NCI-H524 (cell line): ENCODE data around the gene FTCD.
A peak's percentile ranks its signal among the peaks of the same experiment; 100 is the strongest.
"Not testable (repeated sequence)": the region's sequence is repeated elsewhere in the genome, so short reads cannot be mapped to it uniquely, and the experiment has no call there.

Experiments used
- DNase-seq, 2 experiments: peaks; one replicate each; lab custom pipeline; 2025; lab: John Stamatoyannopoulos, UW

Gene FTCD

DNA sequence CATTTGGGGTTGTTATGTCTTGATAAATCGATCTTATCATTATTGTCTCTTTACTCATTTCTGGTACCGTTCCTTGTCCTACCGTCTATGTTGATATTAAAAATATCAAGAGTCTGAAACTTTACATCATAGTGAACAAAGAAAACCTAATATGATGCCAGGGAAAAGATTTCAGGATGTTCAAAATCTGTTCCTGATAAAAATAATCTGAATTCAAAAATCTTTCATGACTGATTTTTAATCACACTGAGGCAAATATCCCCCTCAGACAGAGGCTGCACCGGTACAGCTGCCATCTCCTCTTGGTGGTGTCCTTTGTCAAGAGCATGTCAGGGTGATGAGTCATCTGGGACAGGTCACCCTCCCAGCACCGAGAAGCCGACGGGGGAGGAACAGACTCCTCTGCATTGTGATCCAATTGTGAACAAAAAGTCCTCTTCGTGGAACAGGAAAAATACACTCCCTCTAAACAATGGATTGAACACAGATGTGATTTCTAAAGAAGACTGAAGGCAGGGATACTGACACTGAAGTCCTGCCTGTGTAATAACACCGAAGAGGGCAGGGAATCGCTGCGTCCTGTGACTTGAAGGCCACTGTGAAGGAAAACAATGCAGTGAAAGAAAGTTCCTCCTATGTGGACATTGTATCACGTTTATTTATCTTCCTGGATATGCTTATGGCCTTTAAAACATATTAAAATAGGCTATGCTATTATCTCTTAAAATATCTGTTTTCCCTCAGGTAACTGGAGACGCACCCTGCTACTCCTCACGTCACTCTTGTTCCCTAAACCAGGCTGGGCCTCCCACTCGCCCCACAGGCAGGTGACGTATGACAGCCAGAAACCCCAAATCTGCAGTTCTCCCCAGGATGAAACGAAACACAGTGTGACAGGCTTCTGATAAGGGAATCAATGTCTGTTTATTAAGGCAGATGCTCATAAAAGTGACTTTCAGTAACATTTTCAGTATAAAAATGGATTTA, 33.1 kb upstream of the FTCD start:
- DNase-seq: peak in 1 of 2 experiments; percentile 36

DNA sequence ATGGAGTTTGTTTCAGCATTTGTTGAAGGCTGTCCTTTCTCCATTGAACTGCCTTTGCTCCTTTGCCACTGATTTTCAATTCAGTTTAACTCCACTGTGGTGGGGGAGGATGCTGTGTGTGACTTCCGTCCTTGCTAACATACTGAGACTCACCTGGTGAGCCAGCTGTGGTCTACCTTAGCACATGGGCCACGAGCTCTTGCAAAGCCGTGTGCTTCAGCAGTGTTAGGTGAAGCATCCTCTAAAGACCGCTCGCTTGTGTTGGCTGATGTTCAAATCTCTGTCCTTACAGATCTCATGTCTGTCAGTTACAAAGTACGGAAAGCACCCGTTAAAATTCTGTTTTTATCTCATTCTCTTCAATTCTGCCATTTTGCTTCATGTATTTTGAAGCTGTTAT, 32.4 kb upstream of the FTCD start:
- DNase-seq: no peak

DNA sequence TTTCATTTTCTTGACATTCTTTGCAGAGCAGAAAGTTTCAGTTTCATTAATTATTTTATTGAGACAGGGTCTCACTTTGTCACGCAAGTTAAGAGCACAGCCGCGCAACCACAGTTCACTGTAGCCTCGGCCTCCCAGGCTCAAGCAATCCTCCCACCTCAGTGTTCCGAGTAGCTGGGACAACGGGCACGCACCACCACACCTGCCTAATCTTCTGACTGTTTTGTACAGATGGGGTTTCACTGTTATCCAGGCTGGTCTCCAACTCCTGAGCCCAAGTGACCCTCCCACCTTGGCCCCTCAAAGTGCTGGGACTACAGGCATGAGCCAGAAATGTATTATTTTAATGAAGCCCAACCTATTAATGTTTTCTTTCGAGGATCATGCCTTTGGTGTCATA, 31.9 kb upstream of the FTCD start:
- DNase-seq: no peak

DNA sequence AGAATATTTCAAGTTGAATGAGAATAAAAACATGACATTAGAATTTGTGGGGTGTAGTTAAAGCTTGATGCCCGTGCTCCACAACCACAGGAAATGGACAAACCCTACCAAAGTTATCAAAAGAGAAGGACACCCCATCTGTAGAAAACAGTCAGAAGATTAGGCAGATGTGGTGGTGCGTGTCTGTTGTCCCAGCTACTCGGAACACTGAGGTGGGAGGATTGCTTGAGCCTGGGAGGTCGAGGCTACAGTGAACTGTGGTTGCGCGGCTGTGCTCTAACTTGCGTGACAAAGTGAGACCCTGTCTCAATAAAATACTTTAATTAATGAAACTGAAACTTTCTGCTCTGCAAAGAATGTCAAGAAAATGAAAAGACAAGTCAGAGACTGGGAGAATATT, 30.3 kb upstream of the FTCD start:
- DNase-seq: no peak

DNA sequence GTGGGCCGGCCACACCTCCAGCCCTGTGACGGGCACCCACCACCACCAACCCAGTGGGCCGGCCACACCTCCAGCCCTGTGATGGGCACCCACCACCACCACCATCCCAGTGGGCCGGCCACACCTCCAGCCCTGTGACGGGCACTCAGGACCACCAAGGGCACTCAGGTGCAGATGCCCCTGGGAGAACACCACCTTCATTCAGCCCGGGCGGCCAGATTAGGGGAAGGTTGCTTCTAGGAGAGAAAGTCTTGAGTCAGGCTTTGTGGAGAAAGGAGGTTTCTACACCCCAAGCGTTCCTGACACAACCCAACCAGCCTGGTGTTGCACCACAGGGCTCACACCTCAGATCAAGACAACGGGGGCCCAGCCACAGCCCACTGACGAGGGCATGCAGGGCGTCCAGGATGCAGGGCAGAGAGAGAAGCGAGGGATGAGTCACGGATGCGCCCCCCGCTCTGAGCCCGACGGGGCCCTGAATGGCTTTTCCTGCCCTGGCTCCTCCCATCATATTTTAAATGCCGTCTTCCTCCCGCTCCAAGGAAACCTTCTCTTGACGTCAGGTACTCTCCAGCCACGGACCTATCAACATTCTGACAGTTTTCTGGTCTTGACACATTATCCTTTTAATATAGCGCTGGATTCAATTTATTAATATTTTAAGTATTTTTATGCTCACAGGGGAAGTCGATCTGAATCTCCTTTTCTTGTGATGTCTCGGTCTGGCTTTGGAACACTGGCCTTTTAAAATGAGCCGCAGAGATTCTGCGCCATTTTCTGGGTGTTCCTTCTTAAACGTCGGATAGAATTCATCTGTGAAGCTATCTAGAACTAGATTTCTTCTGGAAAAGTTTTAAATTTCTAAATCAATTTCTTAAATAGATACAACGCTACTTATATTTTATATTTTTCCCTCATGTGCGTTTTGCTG, 29.5 kb upstream of the FTCD start:
- DNase-seq: peak in 1 of 2 experiments; percentile 54

DNA sequence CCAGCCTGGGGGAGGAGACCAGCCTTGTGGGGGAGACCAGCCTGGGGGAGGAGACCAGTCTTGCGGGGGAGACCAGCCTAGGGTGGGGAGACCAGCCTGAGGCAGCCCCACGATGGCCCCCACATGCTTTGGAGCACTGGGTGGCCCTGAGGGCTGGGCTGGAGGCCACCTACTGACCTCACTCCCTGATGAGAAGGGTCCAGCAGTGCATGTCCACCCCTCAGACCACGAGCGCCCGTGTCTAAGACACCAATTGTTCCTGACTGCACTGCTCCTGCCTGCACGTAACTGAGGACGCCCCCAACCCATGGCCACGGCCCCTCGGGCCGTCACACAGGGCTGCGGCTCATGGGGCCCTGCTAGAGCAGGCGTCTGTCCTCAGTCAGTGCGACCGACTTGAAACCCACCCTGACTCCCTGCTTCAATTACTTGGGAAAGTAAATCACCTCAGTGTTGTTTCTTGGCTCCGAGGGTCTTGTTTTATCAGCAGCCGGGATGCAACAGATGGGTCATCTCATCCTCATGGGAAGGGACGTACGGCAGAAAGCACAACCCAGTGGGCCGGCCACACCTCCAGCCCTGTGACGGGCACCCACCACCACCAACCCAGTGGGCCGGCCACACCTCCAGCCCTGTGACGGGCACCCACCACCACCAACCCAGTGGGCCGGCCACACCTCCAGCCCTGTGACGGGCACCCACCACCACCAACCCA, 28.7 kb upstream of the FTCD start, which contains the start of gene SPATC1L:
Gene SPATC1L (minus strand): TSS at position 550 of the 715 bp plus-strand sequence. CDS start 1,643 bp downstream, outside the sequence.
- peak in 1 of 2 experiments; percentile 51 for DNase-seq

DNA sequence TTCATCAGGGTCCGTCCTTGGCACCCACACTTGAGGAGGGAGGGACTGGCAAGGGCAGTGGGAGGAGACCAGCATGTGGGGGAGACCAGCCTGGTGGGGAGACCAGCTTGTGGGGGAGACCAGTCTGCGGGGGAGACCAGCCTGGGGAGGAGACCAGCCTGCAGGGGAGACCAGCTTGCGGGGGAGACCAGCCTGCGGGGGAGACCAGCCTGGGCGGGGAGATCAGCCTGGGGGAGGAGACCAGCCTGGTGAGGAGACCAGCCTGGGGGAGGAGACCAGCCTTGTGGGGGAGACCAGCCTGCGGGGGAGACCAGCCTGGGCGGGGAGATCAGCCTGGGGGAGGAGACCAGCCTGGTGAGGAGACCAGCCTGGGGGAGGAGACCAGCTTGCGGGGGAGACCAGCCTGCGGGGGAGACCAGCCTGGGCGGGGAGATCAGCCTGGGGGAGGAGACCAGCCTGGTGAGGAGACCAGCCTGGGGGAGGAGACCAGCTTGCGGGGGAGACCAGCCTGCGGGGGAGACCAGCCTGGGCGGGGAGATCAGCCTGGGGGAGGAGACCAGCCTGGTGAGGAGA, 28.0 kb upstream of the FTCD start:
- not testable (repeated sequence) for DNase-seq

DNA sequence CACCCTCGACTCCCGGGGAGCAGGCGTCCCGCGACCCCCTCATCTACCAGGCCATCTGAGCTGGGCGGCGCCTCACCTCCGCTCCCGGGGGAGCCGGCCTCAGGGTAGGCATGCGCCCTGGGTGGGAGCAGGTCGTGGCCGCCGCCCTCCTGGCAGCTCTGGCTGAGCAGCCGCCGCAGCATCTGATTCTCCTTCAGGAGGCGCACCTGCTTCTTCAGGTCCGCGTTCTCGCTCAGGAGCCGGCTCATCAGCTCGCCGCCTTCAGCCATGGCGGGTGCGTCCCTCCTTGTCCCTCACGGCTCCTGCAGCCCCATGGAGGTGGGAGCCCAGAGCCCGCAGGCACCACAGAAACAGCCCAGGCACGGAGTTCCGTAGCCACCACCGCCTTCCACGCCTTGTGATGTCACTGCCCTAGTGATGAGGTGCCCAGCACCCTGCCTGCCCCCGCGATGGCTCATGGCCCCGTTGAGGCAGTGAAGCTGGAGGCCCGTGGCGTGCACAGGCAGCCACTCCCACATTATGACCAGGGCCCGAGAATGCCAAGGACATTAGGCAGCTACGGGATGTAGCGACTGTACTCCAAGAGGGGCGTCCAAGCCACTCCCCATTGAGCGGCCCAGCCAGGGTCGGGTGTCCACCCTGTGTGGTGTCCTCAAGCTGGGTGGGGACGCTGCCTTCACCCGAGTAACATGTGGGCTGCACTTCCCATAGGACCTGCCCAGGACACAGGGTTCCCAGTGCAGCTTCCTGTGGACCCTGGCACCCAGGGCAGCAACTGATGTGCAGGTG, 27.4 kb upstream of the FTCD start:
- no peak for DNase-seq

DNA sequence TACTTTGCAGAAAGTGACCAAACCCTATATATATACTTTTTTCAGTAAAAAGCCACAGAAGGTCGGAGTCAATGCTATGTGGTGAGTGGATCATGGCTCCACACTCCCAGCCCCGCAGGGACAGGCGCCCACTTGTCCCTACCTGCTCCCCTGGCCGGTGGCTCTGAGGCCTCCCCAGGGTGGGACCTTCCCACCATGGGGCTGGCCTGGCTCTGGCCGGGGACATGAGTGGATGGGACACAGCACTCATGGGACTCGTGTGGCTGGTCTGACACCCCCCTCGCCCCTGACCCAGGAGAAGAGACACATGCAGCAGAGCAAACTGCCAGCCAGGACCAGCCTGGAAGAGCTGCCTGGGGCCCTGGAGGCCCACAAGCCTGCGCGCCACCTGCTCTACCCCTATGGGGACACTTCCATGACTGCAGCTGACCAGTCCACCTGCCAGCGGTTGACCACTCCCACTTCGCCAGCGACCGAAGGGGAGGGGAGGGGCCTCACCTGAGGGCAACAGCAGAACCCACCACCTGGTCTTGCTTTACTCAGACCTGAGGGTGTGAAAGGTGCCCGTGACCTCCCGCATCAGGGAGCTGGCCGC, 26.7 kb upstream of the FTCD start:
- DNase-seq: no peak

DNA sequence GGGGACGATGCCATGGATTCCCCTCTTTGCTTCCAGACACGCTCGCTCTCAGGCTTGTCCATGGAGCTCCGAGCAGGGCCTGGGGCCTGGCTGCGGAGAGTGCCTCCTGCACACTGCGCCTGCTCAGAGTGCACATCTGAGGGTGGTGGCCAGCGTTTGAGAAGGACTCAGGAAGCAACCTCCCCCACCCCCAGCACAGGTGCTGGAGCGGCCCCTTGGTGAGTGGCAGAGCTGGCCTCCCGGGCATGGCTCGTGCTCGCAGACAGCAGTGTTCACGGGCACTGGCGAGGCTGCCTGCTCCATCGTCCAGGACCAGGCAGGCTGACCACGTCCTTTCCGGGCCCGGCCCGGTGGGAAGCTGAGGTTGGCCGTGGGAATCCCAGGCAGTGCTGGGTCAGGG, 26.1 kb upstream of the FTCD start:
- no peak for DNase-seq

DNA sequence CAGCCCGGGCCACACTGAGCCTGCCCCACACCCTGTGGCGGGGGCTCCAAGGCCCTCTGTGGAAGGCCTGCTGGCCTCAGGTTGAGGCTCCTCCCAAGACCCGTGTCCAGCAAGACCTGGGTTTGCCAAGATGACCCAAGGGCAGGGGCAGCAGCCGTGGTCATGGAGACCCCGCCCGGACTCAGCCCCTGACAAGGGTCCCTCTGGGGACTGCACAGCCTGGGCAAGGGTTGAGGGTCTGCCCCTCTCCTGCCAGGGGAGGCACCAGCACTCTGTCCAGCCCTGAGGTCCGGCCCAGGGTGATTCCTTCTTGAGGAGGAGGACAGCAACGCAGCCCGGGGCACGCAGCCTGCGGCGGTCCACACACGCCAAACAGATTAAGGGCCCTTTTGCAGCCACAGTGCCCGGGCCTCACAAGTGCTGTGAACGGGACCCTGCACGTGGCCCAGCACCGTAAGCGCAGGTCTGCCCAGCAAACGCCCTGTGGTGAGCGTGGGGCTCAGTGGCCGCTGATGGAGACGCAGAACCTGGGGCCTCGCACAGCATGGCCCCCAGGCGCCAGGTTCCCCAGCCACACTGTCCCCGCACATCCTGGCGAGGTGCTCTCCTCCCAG, 25.5 kb upstream of the FTCD start:
- DNase-seq: no peak

DNA sequence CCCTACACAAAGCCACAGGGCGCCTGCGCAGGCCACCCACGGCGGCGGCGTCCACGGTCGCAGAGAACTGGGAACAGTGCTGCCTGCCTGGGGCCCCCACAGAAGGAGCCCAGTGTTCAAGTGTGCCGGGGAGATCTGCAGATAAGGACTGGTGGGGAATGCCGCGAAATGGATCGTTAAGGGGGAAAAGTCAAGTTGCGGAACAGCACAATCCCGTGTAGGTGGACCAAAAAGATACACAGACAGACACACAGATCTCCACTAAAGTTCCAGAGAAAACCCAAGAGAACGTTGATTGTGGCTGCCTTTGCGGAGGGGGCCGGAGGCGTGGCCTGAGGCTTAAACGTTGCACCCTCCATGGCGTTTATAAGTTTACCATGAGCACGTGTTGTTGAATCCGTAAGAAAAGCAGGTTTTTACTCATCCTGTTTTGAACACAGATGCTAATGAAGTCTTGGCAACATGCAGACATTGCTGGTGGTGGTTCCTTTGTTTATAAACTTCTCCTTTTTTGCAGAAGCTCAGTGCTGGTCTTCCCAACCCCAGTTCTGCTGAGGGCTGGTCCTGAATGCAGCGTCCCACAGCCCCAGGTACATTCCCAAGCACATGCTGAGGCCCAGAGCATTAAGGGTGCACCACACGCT, 24.8 kb upstream of the FTCD start:
- DNase-seq: no peak

DNA sequence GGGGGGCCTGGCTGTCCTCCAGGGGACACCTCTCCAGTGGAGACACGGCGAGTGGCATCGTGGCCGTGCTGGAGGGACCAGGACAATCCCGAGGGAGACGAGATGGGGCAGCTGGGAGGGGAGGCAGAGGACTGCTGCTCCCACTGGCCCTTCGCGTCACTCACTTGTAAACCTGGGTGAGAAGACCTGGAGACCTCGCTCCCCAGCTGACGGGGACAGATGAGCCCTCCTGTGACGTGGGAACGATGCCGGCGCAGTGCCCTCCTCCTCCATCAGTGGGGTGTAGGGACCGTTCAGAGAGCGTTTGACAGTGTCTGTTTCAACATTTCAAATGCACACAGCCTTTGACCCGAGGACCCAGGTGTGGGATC, 24.3 kb upstream of the FTCD start:
- no peak for DNase-seq

DNA sequence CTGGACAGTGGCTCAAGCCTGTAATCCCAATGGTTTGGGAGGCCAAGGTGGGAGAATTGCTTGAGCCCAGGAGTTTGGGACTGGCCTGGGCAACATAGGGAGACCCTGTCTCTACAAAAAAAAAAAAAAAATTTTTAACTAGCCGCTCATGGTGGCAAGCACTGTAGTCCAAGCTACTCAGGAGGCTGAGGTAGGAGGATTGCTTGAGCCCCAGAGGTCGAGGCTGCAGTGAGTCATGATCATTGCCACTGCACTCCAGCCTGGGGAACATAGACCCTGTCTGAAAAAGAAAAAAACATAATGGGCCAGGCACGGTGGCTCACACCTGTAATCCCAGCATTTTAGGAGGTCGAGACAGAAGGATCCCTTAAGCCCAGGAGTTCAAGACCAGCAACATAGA, 23.6 kb upstream of the FTCD start:
- no peak for DNase-seq

DNA sequence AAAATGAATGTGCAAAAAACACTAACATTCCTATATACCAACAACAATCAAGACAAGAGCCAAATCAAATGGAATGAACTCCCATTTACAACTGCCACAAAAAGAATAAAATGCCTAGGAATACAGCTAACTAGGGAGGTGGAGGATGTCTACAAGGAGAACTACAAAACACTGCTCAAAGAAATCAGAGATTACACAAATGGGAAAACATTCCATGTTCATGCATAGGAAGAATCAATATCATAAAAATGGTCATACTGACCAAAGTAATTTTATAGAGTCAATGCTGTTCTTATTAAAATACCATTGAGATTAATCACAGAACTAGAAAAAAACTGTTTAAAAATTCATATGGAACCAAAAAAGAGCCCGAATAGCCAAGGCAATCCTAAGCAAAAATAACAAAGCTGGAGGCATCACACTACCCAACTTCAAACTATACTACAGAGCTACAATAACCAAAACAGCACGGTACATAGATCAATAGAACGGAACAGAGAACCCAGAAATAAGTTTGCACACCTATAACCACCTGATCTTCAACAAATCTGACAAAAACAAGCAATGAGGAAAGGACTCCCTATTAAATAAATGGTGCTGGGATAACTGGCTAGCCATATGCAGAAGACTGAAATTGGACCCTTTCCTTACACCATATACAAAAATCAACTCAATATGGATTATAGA, 21.2 kb upstream of the FTCD start:
- not testable (repeated sequence) for DNase-seq

DNA sequence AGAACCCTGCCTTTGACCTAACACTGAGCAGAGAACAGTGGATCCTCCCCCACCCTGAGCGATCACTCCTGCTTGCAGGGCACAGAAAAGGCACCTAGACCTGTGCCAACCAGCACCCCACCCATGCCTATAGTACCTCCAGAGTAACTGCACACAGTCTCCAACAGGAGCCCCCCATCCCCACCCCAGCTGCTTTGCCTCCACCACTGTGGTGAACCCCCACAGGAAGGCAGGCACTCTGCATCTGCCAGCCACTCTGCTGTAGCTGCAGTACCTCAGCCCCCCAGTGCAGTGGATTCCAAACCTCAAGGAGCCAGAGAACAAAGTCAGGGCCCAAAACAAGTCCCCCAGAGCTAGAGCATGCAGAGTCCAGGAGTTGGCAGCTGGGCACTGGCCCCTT, 18.2 kb upstream of the FTCD start:
- no peak for DNase-seq

DNA sequence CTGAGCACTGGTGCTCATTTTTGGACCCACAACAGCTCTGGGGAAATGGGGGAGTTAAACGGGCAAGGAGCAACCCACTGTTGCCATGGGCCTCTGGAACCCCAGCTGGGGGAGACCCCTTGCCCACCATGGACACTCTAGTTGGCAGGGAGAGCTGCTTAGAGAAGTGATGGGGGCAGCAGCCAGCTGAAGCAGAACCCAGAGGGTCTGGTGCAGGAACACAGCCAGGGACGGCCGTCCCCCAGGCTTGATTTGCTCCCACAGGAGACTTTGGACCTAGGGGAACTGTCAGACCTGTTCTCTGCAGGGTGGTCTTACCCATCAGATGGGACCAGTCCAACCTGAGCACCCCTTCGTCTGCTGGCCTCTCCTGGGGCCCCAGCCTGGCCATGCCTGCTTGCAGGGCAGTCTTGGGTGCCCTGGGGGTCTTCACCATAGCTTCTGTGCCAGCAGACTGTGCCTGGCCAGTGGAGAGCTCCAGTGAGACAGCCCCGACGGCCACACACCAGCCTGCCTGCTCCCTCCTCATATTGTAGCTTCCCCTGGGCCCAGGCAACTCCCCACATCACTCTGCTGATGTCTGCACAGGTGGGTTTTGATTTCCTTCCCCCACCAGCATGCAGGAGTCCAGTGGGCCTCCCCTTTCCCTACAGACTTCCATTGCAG, 17.6 kb upstream of the FTCD start:
- DNase-seq: no peak
